HG02870 (cell line): ENCODE results near the gene ASTN2.
"Not testable (repeated sequence)": the region's sequence is repeated elsewhere in the genome, so short reads cannot be mapped to it uniquely, and the experiment has no call there.

Experiments used
- ATAC-seq: cut with Tn5 transposase; IDR thresholded peaks from one replicate; pipeline ENCODE4 v1.9.1; 2021; ENCODE audit warnings: mild to moderate bottlenecking, moderate library complexity; ENCODE audit not compliant: unreplicated experiment

The ASTN2 gene

GRCh38 chr9:116476002-116476401, 938.9 kb downstream of the ASTN2 start:
- ATAC-seq, result no peak

GRCh38 chr9:116475201-116475600, 939.7 kb downstream of the ASTN2 start:
- no peak for ATAC-seq

- ATAC-seq, result no peak
Observed at GRCh38 chr9:116471944-116472506, 942.8 kb downstream of the ASTN2 start.

- no peak for ATAC-seq
Observed at GRCh38 chr9:116471093-116471906, 943.6 kb downstream of the ASTN2 start.

- ATAC-seq, result no peak
Observed at GRCh38 chr9:116468793-116469527, 945.9 kb downstream of the ASTN2 start.

- no peak for ATAC-seq
Observed at GRCh38 chr9:116468369-116468768, 946.5 kb downstream of the ASTN2 start.

GRCh38 chr9:116467740-116468351, 947.0 kb downstream of the ASTN2 start:
- ATAC-seq, result no peak

GRCh38 chr9:116466271-116467235, 948.3 kb downstream of the ASTN2 start:
- ATAC-seq, result no peak

- ATAC-seq, result no peak
Observed at GRCh38 chr9:116465576-116466270, 949.1 kb downstream of the ASTN2 start.

- ATAC-seq, result no peak
Observed at GRCh38 chr9:116464987-116465571, 949.8 kb downstream of the ASTN2 start.

- no peak for ATAC-seq
Observed at GRCh38 chr9:116464423-116464822, 950.4 kb downstream of the ASTN2 start.

- no peak for ATAC-seq
Observed at GRCh38 chr9:116461632-116462031, 953.2 kb downstream of the ASTN2 start.

- no peak for ATAC-seq
Observed at GRCh38 chr9:116460026-116460425, 954.8 kb downstream of the ASTN2 start.

- ATAC-seq, result no peak
Observed at GRCh38 chr9:116459576-116459975, 955.3 kb downstream of the ASTN2 start.

- no peak for ATAC-seq
Observed at GRCh38 chr9:116456490-116457088, 958.3 kb downstream of the ASTN2 start.

GRCh38 chr9:116454539-116454938, 960.3 kb downstream of the ASTN2 start:
- not testable (repeated sequence) for ATAC-seq

GRCh38 chr9:116453785-116454184, 961.1 kb downstream of the ASTN2 start:
- ATAC-seq, result no peak

GRCh38 chr9:116452634-116453033, 962.2 kb downstream of the ASTN2 start:
- ATAC-seq, result no peak

- ATAC-seq, result no peak
Observed at GRCh38 chr9:116452227-116452626, 962.6 kb downstream of the ASTN2 start.
